GM19240 (cell line): ENCODE results near the gene GRAMD4.

ENCODE experiments used
- DNase-seq: peaks from one replicate; pipeline ENCODE4 v3.0.0; 2011; ENCODE audit warnings: low spot score; ENCODE audit not compliant: insufficient read length

The GRAMD4 gene, protein sequence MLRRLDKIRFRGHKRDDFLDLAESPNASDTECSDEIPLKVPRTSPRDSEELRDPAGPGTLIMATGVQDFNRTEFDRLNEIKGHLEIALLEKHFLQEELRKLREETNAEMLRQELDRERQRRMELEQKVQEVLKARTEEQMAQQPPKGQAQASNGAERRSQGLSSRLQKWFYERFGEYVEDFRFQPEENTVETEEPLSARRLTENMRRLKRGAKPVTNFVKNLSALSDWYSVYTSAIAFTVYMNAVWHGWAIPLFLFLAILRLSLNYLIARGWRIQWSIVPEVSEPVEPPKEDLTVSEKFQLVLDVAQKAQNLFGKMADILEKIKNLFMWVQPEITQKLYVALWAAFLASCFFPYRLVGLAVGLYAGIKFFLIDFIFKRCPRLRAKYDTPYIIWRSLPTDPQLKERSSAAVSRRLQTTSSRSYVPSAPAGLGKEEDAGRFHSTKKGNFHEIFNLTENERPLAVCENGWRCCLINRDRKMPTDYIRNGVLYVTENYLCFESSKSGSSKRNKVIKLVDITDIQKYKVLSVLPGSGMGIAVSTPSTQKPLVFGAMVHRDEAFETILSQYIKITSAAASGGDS

GRCh38 chr22:46619830-46620501 is at the start of gene GRAMD4:
TSS of gene GRAMD4 (plus strand) at chr22:46620386. CDS start at chr22:46626800, 6,414 bp downstream.
- no peak for DNase-seq

GRCh38 chr22:46571642-46572250 is 48.4 kb upstream of the GRAMD4 start:
- DNase-seq = no peak

DNA sequence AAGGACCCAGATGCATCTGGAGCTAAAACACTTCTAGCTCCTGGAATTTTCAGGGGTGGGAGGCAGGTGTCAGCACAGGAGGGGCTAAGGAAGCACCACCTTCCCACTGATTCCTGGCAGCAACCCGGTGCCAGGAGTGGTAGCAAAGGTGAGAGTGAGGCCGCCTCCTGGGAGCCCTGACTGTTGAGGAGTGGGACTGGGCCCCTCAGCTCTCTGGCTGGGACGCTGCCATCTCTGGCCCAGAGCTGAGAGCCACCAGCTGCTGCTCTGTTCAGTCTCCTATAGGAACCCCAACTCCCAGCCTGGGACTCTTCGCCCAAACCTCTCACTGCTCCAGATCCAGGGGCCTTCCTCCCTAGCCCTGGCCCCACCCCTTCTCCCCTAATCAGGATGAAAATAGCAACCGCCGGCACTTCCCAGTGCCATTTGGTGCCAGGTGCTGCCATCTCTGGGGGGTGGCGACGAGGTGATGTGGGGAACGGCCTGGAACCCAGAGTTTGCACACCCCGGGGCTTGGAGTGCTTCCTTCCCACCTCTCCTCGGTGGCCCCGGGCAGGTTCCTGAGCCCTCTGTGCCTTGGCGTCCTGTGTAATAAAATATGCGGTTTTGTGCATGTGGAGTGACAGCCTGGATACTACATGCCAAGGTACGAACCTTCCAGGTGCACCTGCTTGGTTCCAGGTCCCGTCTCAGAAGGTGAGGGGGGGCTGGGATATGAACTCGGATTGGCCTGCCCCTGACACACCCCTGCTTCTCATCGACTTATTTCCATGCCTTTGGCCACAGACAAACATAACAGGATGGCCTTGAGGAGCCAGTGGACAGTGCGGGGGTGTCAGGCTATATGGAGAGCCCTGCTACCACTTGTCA is 47.0 kb upstream of the GRAMD4 start:
- DNase-seq = no peak

DNA sequence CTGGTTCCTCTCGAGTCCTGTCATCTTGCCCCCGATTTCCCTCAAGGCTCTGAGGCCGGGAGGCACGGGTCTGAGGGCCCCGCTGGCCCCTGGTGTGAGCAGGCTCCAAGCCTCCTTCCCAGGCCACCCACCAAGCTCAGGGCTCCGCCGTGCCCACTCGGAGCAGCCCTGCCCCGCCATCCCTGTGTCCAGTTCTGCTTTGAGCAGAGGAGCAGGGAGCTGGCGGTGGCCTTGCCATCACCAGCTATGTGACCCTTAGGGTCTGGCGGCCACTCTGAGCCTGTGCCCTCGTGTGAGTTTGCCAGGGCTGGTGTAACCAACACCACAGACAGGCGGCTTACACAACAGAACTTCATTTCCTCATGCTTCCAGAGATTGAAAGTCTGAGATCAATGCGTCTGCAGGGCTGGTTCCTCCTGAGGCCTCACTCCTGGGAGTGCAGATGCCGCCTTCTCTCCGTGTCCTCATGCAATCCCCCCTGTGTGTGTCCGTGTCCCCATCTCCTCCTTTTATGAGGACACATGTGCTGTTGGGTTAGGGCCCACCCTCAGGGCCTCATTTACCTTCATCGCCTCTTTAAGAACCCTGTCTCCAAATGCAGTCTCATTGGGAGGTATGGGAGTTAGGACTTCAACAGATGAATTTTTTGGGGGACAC is 46.3 kb upstream of the GRAMD4 start:
- DNase-seq = no peak

DNA sequence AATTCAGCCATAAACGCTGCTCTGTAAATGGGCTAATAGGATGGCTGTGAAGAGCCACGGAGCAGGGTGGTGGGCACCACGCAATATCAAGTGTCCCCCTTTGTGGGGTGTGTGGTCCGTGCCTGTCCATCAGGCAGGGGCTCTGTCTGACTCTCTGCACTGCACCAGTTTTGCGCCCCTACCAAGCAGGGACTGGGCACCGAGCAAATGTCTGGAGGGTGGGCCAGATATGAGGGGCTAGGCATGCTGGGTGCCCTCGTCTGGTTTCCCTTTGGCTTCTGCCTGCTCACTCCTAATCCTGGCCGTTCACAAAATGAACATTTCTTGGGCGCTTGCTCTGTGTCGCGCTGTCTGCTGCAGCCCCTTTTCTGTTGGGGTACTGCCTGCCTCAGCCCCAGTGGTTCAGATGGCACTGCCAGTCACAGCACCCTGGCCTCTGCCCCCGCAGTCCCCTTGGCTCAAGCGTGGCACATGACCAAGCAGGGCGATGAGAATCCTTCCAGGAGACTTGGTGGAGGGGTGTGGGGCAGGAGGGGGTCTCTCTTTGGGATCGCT is 45.7 kb upstream of the GRAMD4 start:
- no peak for DNase-seq

- DNase-seq = no peak
These were observed 44.9 kb upstream of the GRAMD4 start for GRCh38 chr22:46574993-46575910.

- DNase-seq = no peak
These were observed 44.2 kb upstream of the GRAMD4 start for GRCh38 chr22:46575911-46576555.

DNA sequence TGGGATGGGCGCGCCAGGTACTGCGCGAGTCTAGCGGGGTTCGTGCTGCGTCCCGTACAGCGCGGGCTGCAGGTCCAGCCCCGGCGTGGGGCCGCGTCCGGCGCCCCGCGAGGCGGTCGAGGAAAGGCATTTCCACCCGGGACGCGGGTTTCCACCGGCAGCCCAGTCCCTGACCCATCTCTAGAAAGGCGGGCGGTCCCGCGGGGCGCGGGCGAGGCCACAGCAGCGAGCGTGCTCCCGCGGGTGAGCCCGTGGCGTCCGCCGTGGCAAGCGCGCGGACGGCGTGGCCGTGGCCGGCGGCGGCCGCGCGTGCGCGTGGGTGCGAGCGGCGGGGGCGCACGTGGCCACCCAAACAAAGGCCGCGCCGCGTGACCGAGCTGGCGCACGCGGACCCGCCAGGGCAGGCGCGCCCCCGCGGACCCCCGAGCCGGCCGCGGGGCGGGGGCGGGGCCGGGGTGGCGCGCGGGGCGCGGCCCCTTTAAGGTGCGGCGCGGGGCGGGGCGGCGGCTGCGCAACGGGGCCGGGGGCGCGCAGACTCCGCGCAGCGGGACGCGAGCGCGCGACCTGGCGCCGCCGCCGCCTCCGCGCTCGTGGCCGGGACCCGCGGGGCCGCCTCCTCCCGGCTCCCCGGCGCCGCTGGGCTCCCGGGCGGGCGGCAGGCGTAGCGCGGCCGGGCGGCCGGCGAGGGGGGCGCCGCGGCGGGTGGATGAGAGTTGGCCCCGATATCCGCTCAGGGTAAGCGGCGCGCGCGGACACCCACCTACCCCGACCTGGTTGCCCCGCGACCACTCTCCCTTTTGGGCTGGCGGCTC is 43.4 kb upstream of the GRAMD4 start:
- peak; percentile 69 for DNase-seq

DNA sequence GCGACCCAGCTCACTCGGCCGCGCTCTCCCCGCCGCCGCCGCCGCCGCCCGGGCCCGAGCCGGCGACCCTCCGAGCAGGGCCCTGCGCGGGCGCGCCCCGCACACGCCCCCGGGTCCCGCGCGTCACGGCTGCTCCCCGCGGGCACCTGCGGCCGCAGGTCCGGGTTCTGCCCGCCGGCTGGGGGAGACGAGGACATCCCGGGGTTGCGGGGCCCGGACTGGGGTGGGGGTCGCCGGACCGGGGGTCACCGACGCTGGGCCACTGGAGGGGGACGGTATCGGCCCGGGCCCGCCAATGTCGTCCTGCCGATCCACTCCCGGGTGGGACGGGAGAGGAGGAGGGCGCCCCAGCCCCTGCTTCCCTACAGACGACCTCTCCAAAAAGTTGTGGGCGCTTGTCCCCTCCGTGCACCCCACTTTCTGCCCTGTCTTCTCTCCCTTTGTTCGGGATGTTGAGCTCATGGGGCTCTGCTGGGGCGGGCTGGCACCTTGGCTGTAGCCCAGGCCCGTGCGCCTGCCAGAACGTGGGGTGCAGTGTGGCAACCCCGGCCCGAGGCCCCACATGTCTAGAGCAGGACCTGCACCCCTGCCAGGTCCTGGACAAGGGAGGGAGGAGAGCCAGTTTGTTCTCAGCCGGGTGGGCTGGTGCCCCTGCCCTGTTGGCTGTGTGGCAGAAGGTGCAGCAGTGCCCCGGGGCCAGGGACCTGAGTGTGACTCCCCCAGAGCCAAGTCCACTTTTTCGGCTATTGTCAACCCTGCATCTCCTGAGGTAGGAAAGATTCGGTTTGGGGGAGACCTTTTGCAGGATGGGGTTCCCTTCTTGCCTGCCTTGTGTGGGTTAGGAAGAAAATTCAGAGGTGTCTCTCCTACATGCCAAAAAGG is 42.6 kb upstream of the GRAMD4 start:
- no peak for DNase-seq

DNA sequence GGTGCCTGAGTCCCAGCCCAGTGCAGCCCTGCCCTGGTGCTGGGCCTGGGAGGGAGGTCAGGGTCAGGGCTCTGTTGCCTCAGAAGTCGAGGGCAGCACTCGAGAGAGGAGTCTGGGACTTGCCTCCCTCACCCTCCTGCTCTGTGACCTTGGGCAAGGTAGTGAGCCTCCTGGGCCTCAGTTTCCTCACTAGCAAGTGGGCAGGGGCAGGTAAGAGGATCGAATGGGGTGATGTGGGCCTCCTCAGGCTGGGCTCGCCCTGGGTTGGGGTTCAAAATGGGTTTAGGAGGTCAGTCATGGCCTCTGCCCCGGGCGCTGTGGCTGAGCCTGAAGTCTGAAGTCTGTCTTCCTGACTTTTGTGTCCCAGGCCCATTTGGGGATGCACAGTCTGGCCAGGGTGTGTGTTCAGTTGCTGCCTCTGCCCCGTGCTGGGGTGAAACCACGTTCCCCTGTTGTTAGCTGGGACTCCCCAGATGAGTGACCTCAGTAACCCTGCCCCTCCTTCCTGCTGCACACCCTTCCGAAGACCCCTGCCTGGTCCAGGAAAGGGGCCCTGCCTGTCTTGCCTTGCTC is 41.8 kb upstream of the GRAMD4 start:
- DNase-seq = no peak

- no peak for DNase-seq
These were observed 41.2 kb upstream of the GRAMD4 start for GRCh38 chr22:46578824-46579561.

- no peak for DNase-seq
These were observed 40.3 kb upstream of the GRAMD4 start for GRCh38 chr22:46579751-46580449.

DNA sequence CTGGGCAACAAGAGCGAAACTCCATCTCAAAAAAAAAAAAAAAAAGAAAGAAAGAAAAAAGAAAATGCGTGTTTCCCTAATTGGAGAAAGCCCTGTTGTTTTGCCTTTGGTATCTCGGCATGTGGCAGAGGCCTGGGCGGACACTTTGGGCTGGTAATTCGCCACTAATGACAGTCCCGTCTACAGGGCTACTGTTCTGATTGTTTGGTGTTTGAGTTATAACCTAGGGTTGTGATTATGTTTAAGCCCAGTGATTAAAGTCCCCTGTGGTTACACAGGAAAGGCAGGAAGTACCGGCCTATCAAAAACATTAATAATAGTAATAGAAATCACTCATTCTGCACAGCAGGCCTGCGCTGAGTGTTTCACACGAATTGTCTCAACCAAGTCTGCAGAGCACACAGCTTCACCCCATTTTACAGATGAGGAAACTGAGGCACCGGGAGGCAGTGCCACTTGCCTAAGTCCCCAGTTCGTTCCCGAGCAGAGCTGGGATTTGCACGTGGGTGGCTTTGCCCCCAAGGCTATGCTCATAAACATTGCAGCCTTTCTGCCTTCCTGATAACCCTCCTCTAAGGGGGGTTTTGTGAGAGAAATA is 39.1 kb upstream of the GRAMD4 start:
- no peak for DNase-seq

DNA sequence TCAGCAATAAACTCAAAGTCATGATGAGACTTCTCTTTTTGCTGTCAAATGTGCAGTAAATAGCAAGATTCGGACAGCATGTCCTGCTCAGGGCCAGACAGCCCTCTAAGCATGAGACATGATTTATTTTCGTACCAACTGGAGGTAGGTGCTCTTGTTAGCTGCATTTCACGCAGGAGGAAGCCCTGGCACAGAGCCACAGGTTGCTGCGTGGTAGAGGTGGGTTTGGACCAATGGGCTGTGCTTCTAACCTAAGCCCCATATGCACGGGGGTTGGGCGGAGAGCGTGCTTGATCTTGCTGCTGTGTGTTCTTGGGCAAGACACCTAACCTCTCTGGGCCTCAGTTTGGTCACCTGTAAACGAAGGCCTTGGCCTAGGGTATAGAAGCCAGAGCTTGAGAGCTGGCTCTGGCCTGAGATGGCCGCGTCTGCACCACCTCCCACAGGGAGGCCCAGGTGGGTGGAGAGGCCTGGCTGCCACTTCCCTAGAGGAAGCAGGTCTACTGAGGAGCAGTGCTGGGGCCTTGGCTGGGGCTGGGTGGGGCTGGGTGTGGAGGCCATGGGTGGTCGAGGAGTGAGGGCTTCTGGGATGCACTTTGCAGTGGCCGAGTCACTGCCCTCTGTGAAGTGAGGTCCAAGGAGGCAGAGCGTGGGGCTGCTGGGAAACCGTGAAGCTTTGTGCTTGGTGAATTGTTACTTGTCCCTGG is 38.5 kb upstream of the GRAMD4 start:
- DNase-seq = no peak
